HG02981 (cell line): Measurements from ENCODE around the gene LARGE1.

Source experiments
- ATAC-seq: cut with Tn5 transposase; IDR thresholded peaks from one replicate; pipeline ENCODE4 v1.9.1; 2021; ENCODE audit warnings: mild to moderate bottlenecking, moderate library complexity; ENCODE audit not compliant: unreplicated experiment

LARGE1 gene

DNA sequence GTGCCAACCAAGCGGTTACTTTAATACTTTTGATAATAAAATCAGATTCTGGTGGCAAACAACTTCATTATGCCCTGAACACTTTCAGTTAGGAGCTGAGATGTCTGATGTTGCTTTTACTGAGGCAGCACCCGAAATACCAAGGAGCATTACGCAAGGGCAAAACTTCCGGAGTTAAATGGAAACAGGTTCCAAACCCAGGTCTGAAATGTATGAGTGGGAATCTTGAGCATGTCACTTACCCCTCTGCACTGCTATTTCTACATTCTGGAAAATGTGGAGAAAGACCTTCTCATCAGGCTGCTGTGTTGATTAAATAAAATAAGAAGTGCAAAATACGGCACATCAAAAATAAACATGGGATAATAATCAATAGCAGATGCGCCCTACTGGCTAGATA, 315.1 kb downstream of the LARGE1 start:
- no peak for ATAC-seq

DNA sequence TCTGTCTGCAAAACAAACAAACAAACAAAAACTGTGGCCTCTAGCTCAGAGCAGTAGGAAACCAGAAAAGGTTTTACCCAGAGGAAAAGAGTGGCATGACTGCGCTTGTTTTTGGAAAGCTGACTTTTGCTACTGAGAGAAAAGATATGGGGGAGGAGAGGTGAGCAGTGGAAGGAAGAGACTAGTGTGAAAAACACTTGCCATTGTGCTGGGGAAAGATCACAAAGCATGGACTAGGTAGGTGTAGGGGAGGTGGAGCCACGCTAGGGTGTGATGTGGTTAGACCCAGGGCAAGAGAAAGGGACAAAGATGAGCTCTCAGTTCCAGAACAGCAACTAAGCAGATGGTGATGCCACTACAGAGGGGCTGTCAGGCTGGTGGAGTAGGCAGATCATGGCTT, 319.2 kb downstream of the LARGE1 start:
- no peak for ATAC-seq

DNA sequence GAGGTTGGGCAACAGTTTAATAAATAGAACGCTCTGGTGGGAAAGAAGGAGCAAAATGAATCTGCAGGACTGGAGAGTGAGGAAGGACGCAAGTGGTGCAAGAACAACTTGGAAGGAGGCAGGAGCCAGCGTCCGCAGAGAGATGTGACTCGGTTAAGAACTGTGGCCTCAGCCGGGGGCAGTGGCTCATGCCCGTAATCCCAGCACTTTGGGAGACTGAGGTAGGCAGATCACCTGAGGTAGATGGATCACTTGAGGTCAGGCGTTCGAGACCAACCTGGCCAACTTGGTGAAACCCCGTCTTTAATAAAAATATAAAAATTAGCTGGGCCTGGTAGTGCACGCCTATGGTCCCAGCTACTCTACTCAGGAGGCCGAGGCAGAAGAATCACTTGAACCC, 319.7 kb downstream of the LARGE1 start:
- no peak for ATAC-seq

DNA sequence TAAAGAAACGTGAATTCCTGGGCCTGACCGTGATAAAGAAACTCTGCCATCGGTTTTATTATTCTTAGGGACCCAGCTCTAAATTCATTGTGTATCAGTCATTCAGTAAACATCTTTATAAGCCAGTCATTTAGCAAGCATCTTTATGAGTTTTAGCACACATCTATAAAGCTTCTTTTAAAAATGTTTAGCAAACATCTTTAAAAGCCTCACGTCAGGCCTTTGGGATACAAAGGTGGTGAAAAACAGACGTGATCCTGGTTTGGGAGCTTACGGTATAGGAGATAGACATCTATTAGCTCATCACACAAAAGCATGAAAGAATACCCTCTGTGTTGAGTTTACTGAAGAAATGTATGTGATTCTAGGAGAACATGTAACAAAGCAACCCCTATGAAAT, 320.2 kb downstream of the LARGE1 start:
- ATAC-seq: no peak

DNA sequence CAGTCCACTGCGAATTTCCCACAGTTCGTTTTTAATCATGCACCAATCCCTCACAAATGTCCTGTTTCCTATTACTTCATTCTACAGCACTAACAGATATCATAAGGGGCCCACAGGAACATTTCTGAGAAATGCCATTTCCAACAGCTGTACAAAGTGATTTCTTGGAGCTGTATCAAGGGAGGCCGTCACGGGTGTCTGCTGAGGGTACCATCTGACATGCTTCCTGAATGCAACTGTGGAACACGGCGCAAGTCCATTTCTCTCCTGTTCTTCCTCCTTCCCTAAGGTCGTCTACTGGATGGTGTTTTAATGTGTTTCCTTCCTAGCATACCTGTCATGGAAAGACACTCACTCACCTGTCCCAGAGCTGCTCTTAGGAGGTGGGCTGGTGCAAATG, 320.7 kb downstream of the LARGE1 start:
- ATAC-seq: no peak

DNA sequence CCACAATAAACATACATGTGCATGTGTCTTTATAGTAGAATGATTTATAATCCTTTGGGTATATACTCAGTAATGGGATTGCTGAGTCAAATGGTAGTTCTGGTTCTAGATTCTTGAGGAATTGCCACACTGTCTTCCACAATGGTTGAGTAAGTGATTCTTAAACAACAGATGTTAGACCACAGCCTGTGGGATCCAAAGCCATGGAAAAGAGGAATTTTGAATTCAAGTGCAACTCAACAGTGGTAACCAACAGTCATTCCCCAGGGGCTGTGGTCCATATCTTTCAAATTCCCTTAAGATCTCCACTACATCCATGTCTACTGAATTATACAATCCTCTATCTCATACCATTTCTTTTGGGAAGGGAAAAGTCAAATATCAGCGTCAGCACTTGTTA, 321.5 kb downstream of the LARGE1 start:
- ATAC-seq: no peak

DNA sequence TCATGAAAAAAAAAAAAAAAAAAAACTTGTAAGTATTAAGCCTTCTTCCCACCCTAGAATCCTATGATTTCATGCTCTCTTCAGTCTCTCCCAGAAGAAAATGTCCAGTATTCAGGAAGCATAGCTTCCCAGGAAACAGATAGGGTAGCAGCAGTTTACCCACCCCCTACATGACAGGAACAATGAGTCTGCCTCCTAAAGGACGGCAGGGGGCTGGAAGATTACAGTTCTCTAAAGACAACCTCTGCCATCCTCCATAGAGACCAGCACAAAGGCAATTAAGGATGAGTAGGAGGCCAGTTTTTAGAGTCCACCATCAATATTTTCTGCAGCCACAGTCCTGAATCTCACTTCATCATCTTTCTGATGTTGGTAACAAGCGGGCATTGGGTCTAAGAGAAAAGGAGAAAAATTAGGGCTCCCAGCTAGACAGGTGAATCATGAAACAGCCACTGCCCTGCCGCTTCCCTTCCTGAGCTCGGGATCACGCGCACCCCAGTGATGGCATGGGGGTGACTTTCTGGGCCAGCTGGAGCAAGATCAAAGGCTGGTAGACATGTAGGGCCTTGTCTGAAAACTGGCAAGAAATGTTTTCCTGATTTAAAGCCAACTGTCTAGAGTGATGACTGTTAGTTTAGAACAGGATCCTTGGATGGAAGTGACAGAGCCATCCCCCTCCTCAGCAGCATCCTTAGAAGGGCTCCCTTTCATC, 322.8 kb downstream of the LARGE1 start:
- ATAC-seq: no peak

DNA sequence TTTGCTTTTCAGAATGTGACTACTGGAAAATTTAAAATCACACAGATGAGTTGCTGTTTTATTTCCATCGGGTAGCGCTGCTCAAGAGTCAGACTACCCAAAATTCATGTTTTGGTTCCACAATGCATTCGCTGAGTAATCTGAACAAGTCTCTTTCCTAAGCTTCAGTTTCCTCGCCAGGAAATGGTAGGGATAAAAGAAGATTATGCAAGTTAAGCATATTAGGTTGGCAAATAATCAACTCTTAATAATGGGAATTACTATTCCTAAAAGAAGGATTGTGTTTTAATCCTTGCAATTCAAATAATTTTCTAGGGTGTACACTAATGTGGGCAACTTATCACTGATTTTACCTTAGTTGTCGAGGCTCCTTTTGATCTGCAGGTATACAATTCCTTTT, 326.5 kb downstream of the LARGE1 start:
- ATAC-seq: no peak

DNA sequence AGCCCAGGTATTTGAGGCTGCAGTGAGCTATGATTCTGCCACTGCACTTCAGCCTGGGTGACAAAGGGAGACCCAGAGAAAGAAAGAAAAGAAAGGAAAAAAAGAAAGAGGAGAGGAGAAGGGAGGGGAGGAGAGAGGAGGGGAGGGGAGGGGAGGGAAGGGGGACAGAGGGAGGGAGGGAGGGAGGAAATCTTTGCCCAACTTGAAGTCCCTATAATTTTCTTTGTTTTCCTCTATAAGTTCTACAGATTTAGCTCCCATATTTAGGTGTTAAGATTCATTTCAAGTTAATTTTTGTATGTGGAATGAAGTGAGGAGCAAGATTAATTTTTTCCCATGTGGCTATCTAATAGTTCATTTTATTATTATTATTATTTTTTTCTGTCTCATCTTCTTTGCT, 328.3 kb downstream of the LARGE1 start:
- ATAC-seq: no peak

DNA sequence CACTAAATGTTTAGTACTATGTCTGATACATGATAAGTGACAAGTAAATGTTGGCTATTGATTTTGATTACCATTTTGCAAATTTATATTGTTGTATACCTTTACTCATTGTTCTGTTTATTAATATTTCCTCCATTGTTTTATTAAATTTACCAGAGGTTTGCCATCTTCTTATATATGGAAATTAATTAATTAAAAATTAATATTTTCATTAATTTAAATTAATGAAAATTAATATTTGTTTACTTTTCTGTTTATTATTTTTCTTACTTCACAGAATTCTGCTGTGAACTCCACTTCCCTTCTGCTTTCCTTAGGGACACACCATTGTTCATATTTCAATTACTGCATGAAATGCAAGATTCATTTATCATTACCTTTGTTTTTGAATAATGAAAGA, 331.0 kb downstream of the LARGE1 start:
- no peak for ATAC-seq

DNA sequence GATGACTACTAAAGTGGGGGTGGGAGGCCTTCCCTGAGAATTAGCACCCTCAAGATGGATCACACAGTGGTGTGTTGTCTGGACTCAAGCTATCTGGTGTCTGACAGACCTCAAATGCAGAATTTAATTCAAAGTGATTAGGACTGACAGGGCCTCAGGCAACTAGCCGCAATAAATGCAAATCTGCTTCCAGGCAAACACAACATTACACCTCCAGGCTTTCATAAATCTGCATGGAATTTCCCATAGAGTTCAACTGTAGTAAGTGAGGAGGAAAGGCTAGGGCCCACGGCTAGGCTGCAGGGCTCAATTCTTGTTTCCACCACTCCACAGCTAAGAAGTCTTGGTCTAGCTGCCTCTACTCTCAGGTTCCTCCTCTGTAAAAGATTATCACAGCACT, 331.4 kb downstream of the LARGE1 start:
- ATAC-seq: no peak

DNA sequence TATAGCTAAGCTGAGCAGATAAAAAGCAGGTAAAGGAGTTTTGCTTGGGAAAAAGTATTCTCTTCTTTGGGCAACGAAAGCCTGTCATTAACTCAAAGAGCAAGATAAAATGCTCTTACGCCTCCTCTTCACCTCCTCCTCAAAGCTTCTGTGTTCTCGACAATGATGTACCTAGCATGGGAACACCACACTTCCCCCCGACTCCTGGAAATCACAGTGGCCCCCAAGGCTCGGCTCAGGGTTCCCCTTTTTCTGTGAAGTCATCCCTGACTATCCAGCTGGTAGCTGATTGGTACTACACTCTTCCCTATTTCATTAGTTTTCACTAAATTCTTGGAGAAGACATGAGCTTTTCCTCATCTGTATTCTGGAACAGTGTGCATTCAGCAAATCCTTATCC, 336.1 kb downstream of the LARGE1 start:
- ATAC-seq: no peak

DNA sequence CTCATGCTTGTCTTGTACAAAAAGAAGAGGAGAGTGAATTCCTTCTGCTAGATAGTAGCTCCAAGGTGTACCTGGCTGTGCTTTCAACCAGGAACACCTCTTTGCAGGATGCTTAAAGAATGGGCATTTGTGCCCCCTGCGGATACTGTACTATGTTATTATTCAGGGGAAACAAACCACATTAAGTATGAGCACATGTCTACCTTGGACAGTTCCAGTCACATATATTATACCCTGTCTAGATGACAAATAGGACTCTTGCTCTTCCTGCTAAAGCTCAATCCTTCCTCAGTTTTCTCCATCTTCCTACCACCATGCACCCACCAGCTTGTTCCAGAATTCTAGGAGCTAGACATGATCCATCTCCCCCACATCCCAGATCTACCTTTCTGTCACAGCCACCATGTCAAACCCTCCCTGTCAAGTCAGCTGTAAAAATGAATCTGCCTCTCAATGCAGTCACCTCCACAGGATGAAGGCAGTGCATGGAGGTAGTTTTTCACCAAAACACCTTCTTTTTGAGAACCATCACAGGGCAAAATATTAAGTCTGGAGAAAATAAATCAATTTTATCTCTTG, 337.4 kb downstream of the LARGE1 start:
- no peak for ATAC-seq

DNA sequence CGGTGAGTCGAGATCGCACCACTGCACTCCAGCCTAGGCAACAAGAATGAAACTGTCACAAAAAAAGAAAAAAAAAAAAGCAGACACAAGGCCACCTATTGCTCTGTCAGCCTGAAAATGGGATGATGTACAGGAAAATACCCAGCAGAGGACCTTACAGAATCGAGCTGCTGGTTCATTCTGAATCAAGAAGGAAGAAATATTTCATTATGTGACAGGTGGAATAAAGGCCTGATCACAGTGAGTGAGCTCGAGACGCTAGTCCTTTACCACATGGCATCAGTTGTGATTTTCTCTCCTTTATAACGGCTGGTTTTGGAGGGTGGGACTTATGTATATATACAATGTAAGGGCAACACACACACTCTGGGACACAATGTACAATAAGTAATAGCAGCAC, 340.0 kb downstream of the LARGE1 start:
- ATAC-seq: no peak

DNA sequence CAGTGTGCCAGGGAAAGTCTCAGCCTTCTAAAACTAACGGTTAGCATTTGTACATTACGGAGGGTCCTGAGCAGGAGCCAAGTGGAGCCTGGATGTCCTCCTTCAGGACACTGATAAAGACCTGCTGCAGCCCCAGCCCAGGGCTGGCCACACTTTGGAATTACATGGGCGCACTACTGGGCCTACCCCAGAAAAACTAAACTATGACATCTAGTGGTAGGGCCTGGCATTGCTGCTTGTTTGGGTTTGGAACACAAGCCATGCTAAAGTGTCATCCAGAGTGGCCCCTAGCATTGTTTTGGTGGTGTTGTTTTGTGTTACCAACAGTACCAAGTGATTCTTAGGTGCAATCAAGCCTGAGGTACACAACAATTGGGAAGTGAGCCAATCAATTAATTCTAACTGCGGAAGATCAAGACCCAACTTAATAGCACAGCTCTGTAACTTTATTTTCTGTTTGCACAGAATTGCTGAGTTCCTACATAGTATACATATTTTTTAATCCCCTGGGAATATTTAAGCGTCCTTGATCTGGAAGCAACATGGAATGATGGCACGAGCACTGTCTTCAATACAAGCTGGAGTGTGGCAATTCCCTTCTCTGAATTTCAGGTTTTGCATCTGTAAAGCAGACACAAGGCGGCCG, 340.7 kb downstream of the LARGE1 start:
- ATAC-seq: no peak

DNA sequence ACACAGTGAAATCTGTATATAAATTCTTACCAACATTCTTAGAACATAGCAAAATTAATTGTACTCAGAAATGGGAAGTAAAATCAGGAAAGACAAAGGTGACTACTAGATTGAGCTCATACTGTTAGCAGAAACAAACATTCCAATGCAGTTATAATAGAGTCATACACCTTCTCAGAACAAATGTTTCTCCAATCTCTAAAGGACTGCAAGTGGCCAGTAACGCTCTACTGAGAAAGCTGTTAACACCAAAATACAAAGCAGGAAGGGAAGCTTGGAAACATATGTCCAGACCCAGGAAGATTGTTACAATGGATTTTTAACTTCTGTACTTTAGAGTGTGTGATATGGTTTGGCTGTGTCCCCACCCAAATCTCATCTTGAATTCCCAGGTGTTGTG, 341.5 kb downstream of the LARGE1 start:
- no peak for ATAC-seq

DNA sequence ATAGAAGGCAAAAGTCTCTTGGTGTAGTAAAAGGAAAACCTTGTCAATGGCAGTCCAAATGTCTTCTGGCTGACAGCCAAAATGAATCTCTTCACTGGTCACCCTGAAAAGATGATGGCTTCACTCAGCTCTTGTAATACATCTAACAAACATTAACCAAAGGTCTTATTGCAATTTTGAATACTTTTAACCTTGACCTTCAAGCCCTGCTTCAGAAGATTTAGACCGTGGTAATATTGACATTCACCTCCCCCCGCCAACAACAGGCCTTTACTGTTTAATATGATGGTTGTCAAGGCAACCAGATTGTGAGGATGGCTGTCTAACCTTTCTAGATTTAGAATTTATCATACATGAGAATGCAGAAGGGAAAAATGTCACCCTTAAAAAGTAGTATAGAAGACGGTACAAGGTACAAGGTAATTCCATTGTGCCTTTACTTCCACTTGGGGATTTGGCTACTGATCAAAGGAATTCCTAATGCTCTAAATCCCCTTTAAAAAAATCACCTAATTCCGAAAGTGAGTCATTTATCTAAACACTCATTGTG, 342.3 kb downstream of the LARGE1 start:
- no peak for ATAC-seq

DNA sequence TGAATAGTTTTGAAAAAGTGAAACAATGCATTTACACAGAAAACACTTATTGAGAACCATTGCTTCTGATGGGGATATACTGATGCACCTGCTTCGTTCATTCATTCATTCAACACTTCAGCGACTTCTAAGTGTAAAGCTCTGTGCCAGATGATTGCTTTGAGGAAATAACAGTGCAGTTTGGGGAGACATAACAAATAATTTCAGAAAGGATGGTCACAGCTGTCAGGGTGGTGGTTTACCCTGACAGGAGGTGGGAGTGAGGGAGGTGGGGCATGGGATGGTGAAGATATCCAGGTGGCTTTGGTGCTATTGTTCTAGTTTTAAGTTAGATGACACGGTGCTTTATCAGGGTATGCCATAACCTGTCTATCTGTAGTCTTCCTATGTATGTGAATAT, 344.1 kb downstream of the LARGE1 start:
- ATAC-seq: no peak

DNA sequence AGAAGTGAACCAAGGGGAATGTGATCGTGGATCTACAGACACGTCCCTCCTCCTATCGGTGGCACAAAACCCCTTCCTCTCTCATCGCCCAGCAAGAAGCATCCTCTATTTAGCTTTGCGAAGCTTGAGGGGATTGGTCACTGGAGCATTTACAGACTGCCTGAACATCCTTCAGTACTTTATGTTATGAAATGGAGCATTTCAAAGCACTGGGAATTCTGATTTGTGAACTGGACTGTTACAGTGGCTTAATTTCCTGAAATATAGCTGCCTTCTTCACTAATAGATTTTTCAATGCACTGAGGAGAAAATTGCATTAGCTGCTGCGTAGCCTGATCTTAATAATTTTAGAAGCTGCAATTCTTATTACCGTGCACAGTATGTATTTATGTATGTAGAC, 344.5 kb downstream of the LARGE1 start:
- no peak for ATAC-seq

DNA sequence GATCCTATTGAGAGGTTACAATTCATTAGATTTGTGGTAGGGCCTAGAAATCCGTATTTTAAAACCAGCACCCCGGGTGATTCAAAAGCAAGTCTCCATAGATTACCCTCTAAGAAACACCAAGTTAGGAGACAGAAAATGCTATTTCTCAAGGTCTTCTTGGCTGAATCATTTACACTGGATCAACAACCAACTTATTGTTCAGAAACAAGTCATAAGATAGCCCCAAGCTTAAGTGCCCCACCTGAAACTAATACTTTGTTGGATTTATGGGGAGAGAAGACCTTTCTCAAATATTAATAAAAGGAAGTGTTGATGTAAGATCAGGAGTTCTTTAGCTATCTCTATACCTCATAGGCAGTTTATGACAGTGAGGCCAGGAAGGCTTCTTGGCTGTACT, 345.2 kb downstream of the LARGE1 start:
- no peak for ATAC-seq

DNA sequence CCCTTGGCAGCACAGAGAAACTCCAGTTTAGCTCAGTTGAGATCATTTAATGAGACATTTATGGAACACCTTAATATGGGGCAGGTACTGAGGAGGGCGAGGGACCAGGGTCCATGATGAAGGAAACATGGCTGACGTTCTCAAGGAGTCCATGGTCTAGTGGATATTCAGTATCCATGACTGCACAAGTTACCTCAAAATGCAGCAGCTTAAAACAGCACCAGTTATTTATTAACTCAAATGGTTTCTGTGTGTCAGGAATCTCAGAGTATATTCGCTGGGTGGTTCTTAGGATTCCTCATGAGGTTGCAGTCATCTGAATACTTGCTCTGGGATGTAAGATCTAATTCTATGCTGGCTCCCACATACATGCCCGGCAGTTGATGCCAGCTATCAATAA, 346.8 kb downstream of the LARGE1 start:
- no peak for ATAC-seq

DNA sequence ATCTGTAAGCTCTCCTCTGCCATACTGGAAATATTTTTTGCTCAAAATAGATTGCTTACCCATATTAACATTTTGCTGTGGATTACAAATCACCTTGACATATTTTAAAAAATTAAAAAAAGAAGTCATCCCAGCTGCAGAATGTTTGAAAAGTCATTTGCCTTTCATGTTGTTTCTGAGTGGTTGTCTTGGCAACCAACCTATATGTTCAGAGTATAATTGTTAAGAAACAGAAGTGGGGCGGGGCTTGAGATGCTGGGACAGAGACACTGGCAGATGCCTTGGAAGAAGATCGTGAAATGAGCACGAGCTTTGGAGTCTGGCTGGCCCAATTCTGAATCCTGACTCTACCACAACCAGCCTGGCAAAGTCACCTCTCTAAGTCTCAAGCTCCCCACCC, 348.2 kb downstream of the LARGE1 start:
- ATAC-seq: no peak
